HepG2 (cell line): ENCODE data around the gene INAFM2. TPM values are rescaled to one million over a fixed set of nuclear protein-coding genes. Genes with fewer than 3 reads are reported as not detected.
A peak's percentile ranks its signal among the peaks of the same experiment; 100 is the strongest.

Source experiments
- ATAC-seq: fragments of 200-7000 bp; cut with Tn5 transposase; 3 replicates; pipeline ENCODE4 v1.9.1; 2020; ENCODE audit warnings: mild to moderate bottlenecking, moderate library complexity
- BruUV-seq: library from RNA; stranded (reverse); fragments of 400-500 nt; replicated peaks from 2 replicates; lab custom pipeline; 2021; lab: Mats Ljungman, UMichigan
- CTCF ChIA-PET: fragments of 300-600 bp; formaldehyde crosslinking; extraction: SDS; loops from one replicate; lab custom pipeline; 2021; ENCODE audit warnings: low total read pairs, inconsistent platforms, low intra/inter-chr PET ratio; lab: Yijun Ruan, JAX
- POLR2A ChIA-PET: fragments of 350-600 bp; sonication (Branson Sonifier 250); formaldehyde crosslinking; loops from one replicate; lab custom pipeline; 2020; ENCODE audit warnings: antibody characterized with exemption, inconsistent platforms; lab: Yijun Ruan, JAX
- DNase-seq: peaks from one replicate; pipeline ENCODE4 v3.0.0-alpha.2; 2015; ENCODE audit warnings: low spot score
- FAIRE-seq: peaks from 3 replicates; lab custom pipeline; 2011; peaks lifted over from hg19 to GRCh38; lab: Jason Lieb, UNC
- H2AFZ ChIP-seq: one replicate; pipeline ENCODE4 v1.6.1; 2011; ENCODE audit warnings: low read length, inconsistent platforms
- H3K27ac ChIP-seq: fragments of 300-600 bp; 3 replicates; pipeline ENCODE4 v1.8.0; 2011; ENCODE audit warnings: mixed run types, mild to moderate bottlenecking, mixed read lengths, low read length, inconsistent platforms; ENCODE audit not compliant: insufficient read depth; ENCODE audit errors: extremely low read length
- H3K27me3 ChIP-seq, 2 experiments: fragments of 200-600 bp in 1 of 2; 2 replicates in 1 of 2; 3 replicates in 1 of 2; pipeline versions ENCODE4 v1.6.0 to v1.8.0; 2011; ENCODE audit warnings: low read length in 2 of 2, mild to moderate bottlenecking in 2 of 2, moderate library complexity in 2 of 2, inconsistent platforms in 1 of 2; ENCODE audit not compliant: insufficient read depth in 2 of 2, control insufficient read depth in 1 of 2
- H3K36me3 ChIP-seq, 2 experiments: fragments of 200-600 bp in 1 of 2; replicated peaks in 1 of 2; 2 replicates in 1 of 2; 3 replicates in 1 of 2; pipeline versions ENCODE4 v1.5.1 to v1.8.0; 2011; ENCODE audit warnings: low read length in 2 of 2, inconsistent platforms in 1 of 2; ENCODE audit not compliant: insufficient read depth in 2 of 2, control insufficient read depth in 1 of 2
- H3K4me1 ChIP-seq: 2 replicates; pipeline ENCODE4 v1.5.1; 2012; ENCODE audit warnings: low read length, inconsistent platforms; ENCODE audit not compliant: insufficient read depth
- H3K4me2 ChIP-seq: 2 replicates; pipeline ENCODE4 v1.6.0; 2011; ENCODE audit warnings: low read depth, low read length, inconsistent platforms
- H3K4me3 ChIP-seq, 3 experiments: fragments of 200-600 bp in 1 of 3; sonication (generic), shearing (Covaris generic) in 1 of 3; replicated peaks in 1 of 3; 2 replicates each; pipeline ENCODE4 v1.5.1; 2011 to 2016; ENCODE audit warnings: low read length in 3 of 3, inconsistent platforms in 2 of 3, low read depth in 2 of 3, mild to moderate bottlenecking in 2 of 3, control low read depth in 1 of 3, mixed read lengths in 1 of 3; ENCODE audit not compliant: insufficient read depth in 1 of 3
- H3K79me2 ChIP-seq: one replicate; pipeline ENCODE4 v1.6.1; 2011; ENCODE audit warnings: low read length, inconsistent platforms; ENCODE audit not compliant: insufficient read depth
- H3K9ac ChIP-seq: 2 replicates; pipeline ENCODE4 v1.6.0; 2011; ENCODE audit warnings: mild to moderate bottlenecking, low read depth, low read length, inconsistent platforms; ENCODE audit not compliant: insufficient read depth
- H3K9me3 ChIP-seq: 2 replicates; pipeline ENCODE4 v1.5.1; 2012; ENCODE audit warnings: mild to moderate bottlenecking, low read length
- H4K20me1 ChIP-seq: 2 replicates; pipeline ENCODE4 v1.6.0; 2011; ENCODE audit warnings: inconsistent platforms, mild to moderate bottlenecking, low read length, moderate library complexity; ENCODE audit not compliant: insufficient read depth
- ARID4A ChIP-seq: sonication (generic); formaldehyde crosslinking; IDR thresholded peaks from 2 replicates; pipeline ENCODE4 v1.5.0; 2020; ENCODE audit warnings: mild to moderate bottlenecking, missing genetic modification reagents, borderline replicate concordance
- CREB1 ChIP-seq, 2 experiments: fragments of 450-650 bp in 1 of 2; IDR thresholded peaks; 2 replicates each; pipeline ENCODE4 v1.6.1; 2016 to 2017; ENCODE audit warnings: control low read depth in 1 of 2, mild to moderate bottlenecking in 1 of 2, missing compliant biosample characterization in 1 of 2, missing genetic modification characterization in 1 of 2
- E2F1 ChIP-seq: sonication (generic); formaldehyde crosslinking; IDR thresholded peaks from 2 replicates; pipeline ENCODE4 v1.5.0; 2020; ENCODE audit warnings: missing genetic modification reagents
- HOXD1 ChIP-seq: sonication (generic); formaldehyde crosslinking; IDR thresholded peaks from 2 replicates; pipeline ENCODE4 v1.5.0; 2020; ENCODE audit warnings: missing genetic modification reagents
- NONO ChIP-seq, 2 experiments: fragments of 450-650 bp in 1 of 2; sonication (generic) in 1 of 2; formaldehyde crosslinking in 1 of 2; IDR thresholded peaks in 1 of 2; conservative IDR thresholded peaks in 1 of 2; 2 replicates each; pipeline versions ENCODE4 v1.6.1 to v1.8.0; 2017 to 2022; ENCODE audit warnings: mild to moderate bottlenecking in 1 of 2, missing genetic modification reagents in 1 of 2, moderate library complexity in 1 of 2
- WGBS: methylation state at CpG from one replicate; pipeline ENCODE4 v1.1.6; 2017; ENCODE audit warnings: low lambda C conversion rate; 5-methylcytosine and 5-hydroxymethylcytosine counted together
- in situ Hi-C: cut with HindIII; loops from 2 replicates; pipeline ENCODE4 v1.10.0; 2017; ENCODE audit warnings: low pct_unique_long_range_greater_than_20kb; ENCODE audit not compliant: extremely low pct_ligation_motif_present
- intact Hi-C: fragments of 100-400 bp; cut with micrococcal nuclease; formaldehyde crosslinking; loops from one replicate; pipeline ENCODE4 v1.10.0; 2022; ENCODE audit not compliant: unreplicated experiment
- polyA plus RNA-seq, 8 experiments: library from polyadenylated mRNA; depleted of rRNA in 3 of 8; stranded (reverse) in 7 of 8; unstranded in 1 of 8; fragments of >200 nt; fragmentation: Illumina TruSeq in 4 of 8; extraction: Trizol in 4 of 8; gene quantifications; 2 replicates each; pipeline versions ENCODE4 v1.2.1 to v1.2.3, GENCODE V29; 2011 to 2016; ENCODE audit warnings: low read depth in 4 of 8, missing spikeins in 1 of 8, mixed read lengths in 1 of 8; ENCODE audit not compliant: insufficient read depth in 1 of 8
- total RNA-seq, 5 experiments: library from RNA; depleted of rRNA; stranded (reverse); fragments of >200 nt; fragmentation: Illumina TruSeq; extraction: Trizol; gene quantifications; 2 replicates each; pipeline ENCODE4 v1.2.3, GENCODE V29; 2016; ENCODE audit warnings: low read depth in 1 of 5
- TF ChIP-seq, protein P1 (sequence below): sonication (generic); formaldehyde crosslinking; IDR thresholded peaks from 2 replicates; pipeline ENCODE4 v1.4.0; 2020; ENCODE audit warnings: missing genetic modification reagents

The INAFM2 gene
- total and polyA plus RNA-seq, 2 of the 13 experiments (the other 11 are each of a cell fraction or from before 2014, with no cell fraction given) = 5.5 to 6.5 TPM

DNA sequence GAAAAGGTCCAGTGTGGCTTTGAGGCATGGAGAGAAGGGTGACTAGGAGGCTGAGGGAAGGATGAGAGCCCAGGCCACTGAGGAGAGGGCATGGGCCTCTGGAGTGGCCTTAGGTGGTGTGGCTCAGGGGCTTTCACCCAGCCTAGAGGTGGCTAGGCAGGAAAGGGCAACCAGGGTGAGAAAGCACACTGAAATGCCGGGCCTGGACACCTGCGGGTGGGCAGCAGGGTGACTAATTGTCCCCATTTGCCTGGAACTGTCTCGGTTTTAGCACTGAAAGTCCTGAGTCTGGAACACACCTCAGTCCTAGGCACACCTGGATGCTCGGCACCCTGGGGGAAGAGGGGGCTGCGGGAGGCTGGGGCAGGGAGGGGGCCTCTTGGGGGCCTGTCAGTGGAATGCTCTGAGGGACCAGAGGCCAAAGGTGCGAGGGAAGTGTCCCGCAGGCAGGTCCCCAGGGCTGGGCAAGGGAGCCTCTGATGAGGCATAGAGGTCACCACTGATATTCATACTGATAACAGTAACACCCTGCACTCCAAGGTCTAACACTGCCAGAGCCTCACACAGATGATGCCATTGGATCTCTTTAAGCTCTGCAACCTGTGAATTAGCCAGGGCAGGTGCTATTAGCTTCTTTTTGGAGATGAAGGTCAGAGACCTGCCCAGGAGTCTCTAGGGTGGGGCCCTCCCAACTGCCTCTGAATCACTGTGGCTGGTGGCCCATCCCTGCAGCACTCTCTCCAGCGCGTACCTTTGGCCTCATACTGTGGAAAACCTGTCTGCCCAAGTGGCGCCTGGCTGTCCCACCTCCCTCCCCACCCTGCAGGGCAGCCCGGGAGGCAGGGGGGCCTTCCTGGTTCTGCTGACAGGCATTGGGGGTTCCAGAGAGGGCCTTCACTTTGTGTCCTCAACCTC is 24.3 kb downstream of the INAFM2 start:
- Histone ChIP-seq H3K9me3 (no peaks in the 10 kb centered on the region), H3K27ac (no peak overlapping the region), H4K20me1 (no peaks in the 10 kb centered on the region), H2AFZ (no peak overlapping the region), H3K36me3 (no peaks in the 10 kb centered on the region), H3K9ac (no peak overlapping the region)
- intact Hi-C loops = no loop called here
- no peak for FAIRE-seq
- no TSS peak for BruUV-seq
- POLR2A ChIA-PET = interaction anchor here (1.3 to 1.5 kb wide), 2 partner anchors 9 to 25 kb away, joined by 3 to 4 read pairs; no protein-coding TSS in a partner anchor
- TF ChIP-seq E2F1 (CRISPR knock-in tag) (no peak), NONO (IDR thresholded peaks at IDR 0.05) (no peak), NONO (CRISPR knock-in tag; conservative IDR thresholded peaks at IDR 0.05) (no peak), HOXD1 (CRISPR knock-in tag) (no peak)
- TF ChIP-seq, all 625 proteins: peak for 0
- DNase-seq = no peak
- Histone ChIP-seq H3K27me3 (peaks cover 0 to 4% of the 10 kb centered on the region in 2 experiments; a peak in 2 of 5 replicates), H3K4me2 (no peak overlapping the region), H3K4me3 (no peak overlapping the region), H3K4me1 (peaks cover 83% of the 10 kb centered on the region), H3K79me2 (no peaks in the 10 kb centered on the region)
- peak; percentile 34 for ATAC-seq
- in situ Hi-C loops = loop anchor here (5.0 kb wide), 1 partner anchor 74 kb away; no protein-coding TSS in a partner anchor
- CTCF ChIA-PET = no interaction called here
- WGBS = 8% methylated on average over 4 of the region's 11 CpGs

DNA sequence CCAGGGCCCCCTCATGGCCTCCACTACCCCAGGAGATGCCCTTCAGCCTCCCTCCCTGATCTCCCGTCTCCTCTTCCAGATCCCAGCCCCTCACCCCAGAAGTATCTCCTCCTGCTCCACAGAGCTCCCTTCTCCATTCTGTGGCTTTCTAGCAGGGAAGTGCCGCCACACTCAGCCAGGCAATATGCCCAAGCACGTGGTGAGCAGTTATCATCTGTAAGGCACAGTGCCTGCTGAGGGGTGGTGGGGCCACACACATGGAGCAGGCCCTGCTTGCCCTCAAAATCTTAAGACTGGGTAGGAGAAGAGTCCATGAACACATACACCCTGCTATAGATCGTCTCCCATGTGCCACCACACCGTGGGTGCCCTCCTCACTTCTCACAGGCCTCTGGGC is 25.0 kb downstream of the INAFM2 start:
- 62% methylated on average over 4 of the region's 5 CpGs for WGBS
- Histone ChIP-seq H3K4me2 (peak overlapping the region; percentile 40; the same call in 1 of the 2 replicates), H3K4me3 (no peak overlapping the region; a peak in 1 of 6 replicates)
- no TSS peak for BruUV-seq
- CTCF ChIA-PET = no interaction called here
- intact Hi-C loops = no loop called here
- no peak for TF ChIP-seq CREB1 (IDR thresholded peaks at IDR 0.05)
- TF ChIP-seq CREB1 (CRISPR knock-in tag; IDR thresholded peaks at IDR 0.05) = no peak
- TF ChIP-seq, protein P1, sequence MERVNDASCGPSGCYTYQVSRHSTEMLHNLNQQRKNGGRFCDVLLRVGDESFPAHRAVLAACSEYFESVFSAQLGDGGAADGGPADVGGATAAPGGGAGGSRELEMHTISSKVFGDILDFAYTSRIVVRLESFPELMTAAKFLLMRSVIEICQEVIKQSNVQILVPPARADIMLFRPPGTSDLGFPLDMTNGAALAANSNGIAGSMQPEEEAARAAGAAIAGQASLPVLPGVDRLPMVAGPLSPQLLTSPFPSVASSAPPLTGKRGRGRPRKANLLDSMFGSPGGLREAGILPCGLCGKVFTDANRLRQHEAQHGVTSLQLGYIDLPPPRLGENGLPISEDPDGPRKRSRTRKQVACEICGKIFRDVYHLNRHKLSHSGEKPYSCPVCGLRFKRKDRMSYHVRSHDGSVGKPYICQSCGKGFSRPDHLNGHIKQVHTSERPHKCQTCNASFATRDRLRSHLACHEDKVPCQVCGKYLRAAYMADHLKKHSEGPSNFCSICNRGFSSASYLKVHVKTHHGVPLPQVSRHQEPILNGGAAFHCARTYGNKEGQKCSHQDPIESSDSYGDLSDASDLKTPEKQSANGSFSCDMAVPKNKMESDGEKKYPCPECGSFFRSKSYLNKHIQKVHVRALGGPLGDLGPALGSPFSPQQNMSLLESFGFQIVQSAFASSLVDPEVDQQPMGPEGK (CRISPR knock-in tag) = 0 out of 2 replicates have a peak, but pooled peaks have one; percentile 2
- peak; percentile 25; the same call in 1 of the 2 replicates for TF ChIP-seq ARID4A
- TF ChIP-seq, all 625 proteins: peak for 2
- H3K36me3 ChIP-seq = no peaks in the 10 kb centered on the region
- peaks cover 0 to 5% of the 10 kb centered on the region in 2 experiments; a peak in 2 of 5 replicates for H3K27me3 ChIP-seq
- ATAC-seq (no peak), DNase-seq (no peak), FAIRE-seq (no peak)
- no peak overlapping the region for H3K9ac ChIP-seq
- no peaks in the 10 kb centered on the region for H4K20me1 ChIP-seq
- H3K27ac ChIP-seq = no peak overlapping the region
- H3K4me1 ChIP-seq = peaks cover 80% of the 10 kb centered on the region
- no peak overlapping the region for H2AFZ ChIP-seq
- POLR2A ChIA-PET = interaction anchor here (1.3 to 1.5 kb wide), 3 partner anchors 10 to 91 kb away, joined by 3 to 4 read pairs (median 3); no protein-coding TSS in a partner anchor
- H3K79me2 ChIP-seq = no peaks in the 10 kb centered on the region
- in situ Hi-C loops = loop anchor here (5.0 kb wide), 1 partner anchor 74 kb away; no protein-coding TSS in a partner anchor
- H3K9me3 ChIP-seq = no peaks in the 10 kb centered on the region
